PC-9 (cell line): ENCODE results near the gene TRPM6. TPM values are rescaled to one million over a fixed set of nuclear protein-coding genes. Genes with fewer than 3 reads are reported as not detected.

Experiments used
- BruUV-seq: library from RNA; stranded (reverse); fragments of 400-500 nt; replicated peaks from 2 replicates; lab custom pipeline; 2021; lab: Mats Ljungman, UMichigan
- CTCF ChIA-PET: fragments of 300-600 bp; sonication (Branson Sonifier 250); formaldehyde crosslinking; loops from one replicate; lab custom pipeline; 2022; ENCODE audit warnings: antibody characterized with exemption; lab: Charles Lee
- POLR2A ChIA-PET: fragments of 300-600 bp; sonication (Branson Sonifier 250); formaldehyde crosslinking; loops from one replicate; lab custom pipeline; 2022; ENCODE audit warnings: antibody characterized with exemption; ENCODE audit not compliant: unreplicated experiment; lab: Charles Lee
- DNase-seq, 2 experiments: peaks; one replicate each; pipeline versions ENCODE4 v3.0.0 to v3.0.0-alpha.2; 2015 to 2022; ENCODE audit warnings: mixed read lengths in 1 of 2
- H2AFZ ChIP-seq: fragments of 200-600 bp; sonication (generic); 2 replicates; pipeline ENCODE4 v1.8.1; 2017; ENCODE audit warnings: antibody characterized with exemption
- H3F3A ChIP-seq: fragments of 200-600 bp; sonication (generic); 2 replicates; pipeline ENCODE4 v1.8.1; 2017; ENCODE audit warnings: antibody characterized with exemption, mild to moderate bottlenecking, low read depth; ENCODE audit not compliant: insufficient read depth
- H3K27ac ChIP-seq: fragments of 200-600 bp; sonication (generic); 2 replicates; pipeline ENCODE4 v1.6.1; 2016; ENCODE audit warnings: mixed run types
- H3K27me3 ChIP-seq: fragments of 200-600 bp; sonication (generic); 2 replicates; pipeline ENCODE4 v1.6.1; 2016; ENCODE audit warnings: low read depth, mixed run types; ENCODE audit not compliant: insufficient read depth
- H3K36me3 ChIP-seq: fragments of 200-600 bp; sonication (generic); 2 replicates; pipeline ENCODE4 v1.6.1; 2016; ENCODE audit warnings: low read depth, mixed run types
- H3K4me1 ChIP-seq: fragments of 200-600 bp; sonication (generic); replicated peaks from 2 replicates; pipeline ENCODE4 v1.6.1; 2016; ENCODE audit warnings: mixed run types; ENCODE audit not compliant: insufficient read depth
- H3K4me2 ChIP-seq: fragments of 200-600 bp; sonication (generic); 2 replicates; pipeline ENCODE4 v1.6.1; 2017; ENCODE audit warnings: mixed run types
- H3K4me3 ChIP-seq: fragments of 200-600 bp; sonication (generic); 2 replicates; pipeline ENCODE4 v1.6.1; 2016; ENCODE audit warnings: mixed run types
- H3K79me2 ChIP-seq: fragments of 200-600 bp; sonication (generic); 2 replicates; pipeline ENCODE4 v1.6.1; 2017; ENCODE audit warnings: low read depth, mixed run types
- H3K9me2 ChIP-seq: fragments of 200-600 bp; sonication (generic); 2 replicates; pipeline ENCODE4 v1.8.1; 2017; ENCODE audit warnings: mild to moderate bottlenecking; ENCODE audit not compliant: insufficient read depth
- H3K9me3 ChIP-seq: fragments of 200-600 bp; sonication (generic); 2 replicates; pipeline ENCODE4 v1.8.1; 2016; ENCODE audit warnings: low read depth; ENCODE audit not compliant: insufficient read depth
- H4K20me1 ChIP-seq: fragments of 200-600 bp; sonication (generic); 2 replicates; pipeline ENCODE4 v1.8.1; 2017; ENCODE audit not compliant: insufficient read depth
- EZH2 ChIP-seq: fragments of 200-600 bp; sonication (generic); IDR thresholded peaks from 2 replicates; pipeline ENCODE4 v1.8.0; 2017; ENCODE audit warnings: antibody characterized with exemption, low read depth
- intact Hi-C: fragments of 100-400 bp; cut with micrococcal nuclease; formaldehyde crosslinking; loops from one replicate; pipeline ENCODE4 v1.10.0; 2022; ENCODE audit not compliant: unreplicated experiment
- total RNA-seq: library from RNA; stranded (reverse); gene quantifications from 2 replicates; pipeline ENCODE4 v1.2.3, GENCODE V29; 2021
- TF ChIP-seq, protein P1 (sequence below): fragments of 200-600 bp; sonication (generic); conservative IDR thresholded peaks from 2 replicates; pipeline ENCODE4 v1.6.1; 2017; ENCODE audit warnings: mixed run types, antibody characterized with exemption, mild to moderate bottlenecking, moderate library complexity

Gene TRPM6
- total RNA-seq, 1 experiment from 2014 or later = 0.09 TPM

DNA sequence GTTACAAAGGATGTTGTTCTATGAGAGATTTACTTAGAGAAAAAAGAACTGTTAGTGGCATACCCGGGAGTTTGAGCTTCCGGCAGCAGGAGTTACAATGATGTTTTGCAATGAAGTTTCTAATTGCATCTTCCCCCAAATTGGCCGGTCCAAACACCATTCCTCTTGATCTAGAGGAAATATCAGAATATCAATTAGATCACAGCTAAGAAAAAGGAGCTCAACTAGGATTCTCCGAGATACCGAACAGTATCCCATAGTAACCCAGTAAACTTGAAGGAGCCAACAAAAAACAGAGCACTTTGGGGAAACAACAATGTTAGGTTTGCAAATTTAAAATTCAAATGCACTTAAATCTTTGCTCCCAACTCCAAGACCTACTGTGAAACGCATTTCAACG lies 159.5 kb downstream of the TRPM6 start:
- TF ChIP-seq EZH2 = no peak
- TF ChIP-seq, protein P1, sequence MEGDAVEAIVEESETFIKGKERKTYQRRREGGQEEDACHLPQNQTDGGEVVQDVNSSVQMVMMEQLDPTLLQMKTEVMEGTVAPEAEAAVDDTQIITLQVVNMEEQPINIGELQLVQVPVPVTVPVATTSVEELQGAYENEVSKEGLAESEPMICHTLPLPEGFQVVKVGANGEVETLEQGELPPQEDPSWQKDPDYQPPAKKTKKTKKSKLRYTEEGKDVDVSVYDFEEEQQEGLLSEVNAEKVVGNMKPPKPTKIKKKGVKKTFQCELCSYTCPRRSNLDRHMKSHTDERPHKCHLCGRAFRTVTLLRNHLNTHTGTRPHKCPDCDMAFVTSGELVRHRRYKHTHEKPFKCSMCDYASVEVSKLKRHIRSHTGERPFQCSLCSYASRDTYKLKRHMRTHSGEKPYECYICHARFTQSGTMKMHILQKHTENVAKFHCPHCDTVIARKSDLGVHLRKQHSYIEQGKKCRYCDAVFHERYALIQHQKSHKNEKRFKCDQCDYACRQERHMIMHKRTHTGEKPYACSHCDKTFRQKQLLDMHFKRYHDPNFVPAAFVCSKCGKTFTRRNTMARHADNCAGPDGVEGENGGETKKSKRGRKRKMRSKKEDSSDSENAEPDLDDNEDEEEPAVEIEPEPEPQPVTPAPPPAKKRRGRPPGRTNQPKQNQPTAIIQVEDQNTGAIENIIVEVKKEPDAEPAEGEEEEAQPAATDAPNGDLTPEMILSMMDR = no peak
- no peaks in the 10 kb centered on the region for H3K36me3 ChIP-seq
- no peaks in the 10 kb centered on the region for H3K9me2 ChIP-seq
- H3K27ac ChIP-seq = no peak overlapping the region
- H3K27me3 ChIP-seq = no peaks in the 10 kb centered on the region
- H2AFZ ChIP-seq = no peak overlapping the region
- no peak overlapping the region for H3K4me2 ChIP-seq
- no TSS peak for BruUV-seq
- H4K20me1 ChIP-seq = no peaks in the 10 kb centered on the region
- DNase-seq = no peak
- no peak overlapping the region for H3K4me3 ChIP-seq
- intact Hi-C loops = no loop called here
- no peaks in the 10 kb centered on the region for H3K9me3 ChIP-seq
- ChIA-PET CTCF (no interaction called here), POLR2A (interaction anchor here (0.6 kb wide), 1 partner anchor 20 kb away, joined by 10 read pairs; no protein-coding TSS in a partner anchor)
- H3F3A ChIP-seq = no peaks in the 10 kb centered on the region
- H3K4me1 ChIP-seq = no peaks in the 10 kb centered on the region
- H3K79me2 ChIP-seq = no peaks in the 10 kb centered on the region

DNA sequence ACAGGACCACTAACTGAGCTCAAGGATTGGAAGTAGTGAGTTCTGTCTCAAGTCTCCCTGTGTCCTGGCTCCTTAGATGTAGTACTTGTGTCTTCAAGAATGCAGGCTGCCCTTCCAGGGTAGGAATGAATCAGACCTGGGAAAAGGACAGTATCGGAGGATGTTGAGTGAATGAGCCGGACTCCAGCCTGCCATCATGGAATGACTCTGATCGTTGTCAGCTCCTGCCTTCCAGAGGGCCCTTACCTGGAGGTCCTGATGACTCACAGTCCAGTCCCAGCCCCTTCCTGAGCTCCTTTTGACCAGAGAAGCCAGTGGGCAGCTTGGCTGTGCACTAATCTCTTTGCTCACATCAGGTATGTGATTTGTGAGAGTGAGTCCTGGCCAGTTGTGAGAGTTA lies 161.1 kb downstream of the TRPM6 start:
- H3K4me1 ChIP-seq = no peaks in the 10 kb centered on the region

DNA sequence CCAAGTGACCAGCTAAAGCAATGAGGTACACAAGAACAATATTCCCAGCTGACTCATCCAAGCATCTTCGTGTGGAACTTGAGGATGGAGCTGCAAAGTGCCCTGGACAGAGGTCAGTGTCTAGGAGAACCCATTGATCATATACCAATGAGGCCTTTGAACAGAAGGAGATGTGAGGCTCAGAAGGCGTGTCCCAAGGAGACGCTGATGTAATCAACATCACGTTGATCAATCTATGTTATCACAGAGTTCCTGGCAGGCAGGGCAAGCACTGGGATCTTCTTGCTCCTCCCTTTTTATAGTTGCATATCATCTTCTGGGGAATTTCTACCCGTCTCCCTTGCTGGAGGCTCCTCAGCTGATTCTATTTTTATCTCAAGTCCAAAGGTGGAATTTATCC lies 163.4 kb downstream of the TRPM6 start:
- H3K9me2 ChIP-seq = no peaks in the 10 kb centered on the region
- no peak overlapping the region for H2AFZ ChIP-seq
- ChIA-PET CTCF (no interaction called here), POLR2A (no interaction called here)
- no peaks in the 10 kb centered on the region for H3F3A ChIP-seq
- no peak overlapping the region for H3K27ac ChIP-seq
- no peaks in the 10 kb centered on the region for H3K27me3 ChIP-seq
- no peaks in the 10 kb centered on the region for H3K79me2 ChIP-seq
- BruUV-seq = no TSS peak
- no peaks in the 10 kb centered on the region for H3K4me1 ChIP-seq
- DNase-seq = no peak
- no peak overlapping the region for H3K4me2 ChIP-seq
- H3K4me3 ChIP-seq = no peak overlapping the region
- TF ChIP-seq, protein P1 = no peak
- no peak for TF ChIP-seq EZH2
- H3K9me3 ChIP-seq = no peaks in the 10 kb centered on the region
- no peaks in the 10 kb centered on the region for H3K36me3 ChIP-seq
- H4K20me1 ChIP-seq = no peaks in the 10 kb centered on the region
- intact Hi-C loops = no loop called here

More for the DNA sequence above, 161.1 kb downstream of the TRPM6 start:
- no peaks in the 10 kb centered on the region for H3F3A ChIP-seq
- no peaks in the 10 kb centered on the region for H3K27me3 ChIP-seq
- POLR2A ChIA-PET = no interaction called here
- H3K4me3 ChIP-seq = no peak overlapping the region
- H3K27ac ChIP-seq = no peak overlapping the region
- H4K20me1 ChIP-seq = no peaks in the 10 kb centered on the region
- CTCF ChIA-PET = no interaction called here
- no peaks in the 10 kb centered on the region for H3K9me2 ChIP-seq
- intact Hi-C loops = no loop called here
- H3K36me3 ChIP-seq = no peaks in the 10 kb centered on the region
- no peak overlapping the region for H3K4me2 ChIP-seq
- no peaks in the 10 kb centered on the region for H3K9me3 ChIP-seq
- no peak for DNase-seq
- H3K79me2 ChIP-seq = no peaks in the 10 kb centered on the region
- no peak overlapping the region for H2AFZ ChIP-seq
- TF ChIP-seq, protein P1 = no peak
- no peak for TF ChIP-seq EZH2
- no TSS peak for BruUV-seq
